GM12875 (cell line): ENCODE results near the gene NRCAM.

Source experiments
- H3K4me3 ChIP-seq: one replicate; pipeline ENCODE4 v1.5.1; 2011; ENCODE audit warnings: low read depth, low read length, control low read depth
- CTCF ChIP-seq: IDR thresholded peaks from 2 replicates; pipeline ENCODE4 v1.5.1; 2011; ENCODE audit warnings: low read depth, mild to moderate bottlenecking, control low read depth, inconsistent platforms, low read length, moderate library complexity, borderline replicate concordance; ENCODE audit not compliant: insufficient read depth

Gene NRCAM

GRCh38 chr7:108290459-108291151, 165.6 kb downstream of the NRCAM start:
- H3K4me3 ChIP-seq = no peak overlapping the region
- TF ChIP-seq CTCF = no peak

- no peak for TF ChIP-seq CTCF
- no peak overlapping the region for H3K4me3 ChIP-seq
Observed at GRCh38 chr7:108289852-108290251, 166.4 kb downstream of the NRCAM start.

GRCh38 chr7:108287857-108288256, 168.4 kb downstream of the NRCAM start:
- H3K4me3 ChIP-seq = no peak overlapping the region
- TF ChIP-seq CTCF = no peak

- H3K4me3 ChIP-seq = no peak overlapping the region
Observed at GRCh38 chr7:108286290-108286904, 169.8 kb downstream of the NRCAM start.

GRCh38 chr7:108285778-108286177, 170.5 kb downstream of the NRCAM start:
- TF ChIP-seq CTCF = no peak
- H3K4me3 ChIP-seq = no peak overlapping the region

More at GRCh38 chr7:108286290-108286904, 169.8 kb downstream of the NRCAM start:
- no peak for TF ChIP-seq CTCF

GRCh38 chr7:108285003-108285368, 171.2 kb downstream of the NRCAM start:
- H3K4me3 ChIP-seq = no peak overlapping the region
- TF ChIP-seq CTCF = no peak
